ENCODE measurements around the gene CHST14.

GRCh38 chr15:40435710-40436089 is 35.1 kb upstream of the CHST14 start:
- no peak for TF ChIP-seq CTCF (IDR thresholded peaks at IDR 0.05; ENCODE audit: low read length)
- TF ChIP-seq EZH2 (IDR thresholded peaks at IDR 0.05; ENCODE audit: borderline replicate concordance, low read length), result no peak
